Hematopoietic multipotent progenitor cell treated with erythropoietin and hydrocortisone succinate and interleukin-3 and kit ligand, for 6 days (in vitro differentiated cells): ENCODE measurements around the gene PGRMC2.
A peak's percentile ranks its signal among the peaks of the same experiment; 100 is the strongest.

Experiments used
- DNase-seq: peaks from one replicate; pipeline ENCODE4 v3.0.0-alpha.2; 2015

The PGRMC2 gene, protein sequence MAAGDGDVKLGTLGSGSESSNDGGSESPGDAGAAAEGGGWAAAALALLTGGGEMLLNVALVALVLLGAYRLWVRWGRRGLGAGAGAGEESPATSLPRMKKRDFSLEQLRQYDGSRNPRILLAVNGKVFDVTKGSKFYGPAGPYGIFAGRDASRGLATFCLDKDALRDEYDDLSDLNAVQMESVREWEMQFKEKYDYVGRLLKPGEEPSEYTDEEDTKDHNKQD

GRCh38 chr4:128287141-128287870 is at the start of gene PGRMC2:
TSS of gene PGRMC2 (minus strand) at chr4:128287813. CDS start at chr4:128287790, 23 bp downstream.
- DNase-seq = no peak

DNA sequence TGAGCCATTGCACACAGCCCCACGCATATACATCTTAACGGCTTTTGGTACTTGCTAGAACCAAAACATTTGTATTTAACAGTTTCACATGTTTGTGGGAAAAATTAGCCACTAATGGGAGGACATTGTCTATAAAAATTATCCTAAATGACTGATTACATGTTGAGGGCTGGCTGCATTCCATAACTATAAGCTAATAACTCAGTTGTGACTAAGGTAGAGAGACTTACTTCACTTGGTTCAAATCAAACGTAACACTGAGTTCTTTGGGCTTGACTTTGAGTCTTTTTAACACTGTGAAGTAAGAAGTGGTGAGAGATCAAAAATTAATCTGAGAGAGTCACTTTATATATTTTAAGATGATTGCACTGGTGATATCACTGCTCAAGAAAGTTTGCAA is 47.9 kb upstream of the PGRMC2 start:
- DNase-seq = no peak

GRCh38 chr4:128334256-128334655 is 46.6 kb upstream of the PGRMC2 start:
- DNase-seq = peak; percentile 89

DNA sequence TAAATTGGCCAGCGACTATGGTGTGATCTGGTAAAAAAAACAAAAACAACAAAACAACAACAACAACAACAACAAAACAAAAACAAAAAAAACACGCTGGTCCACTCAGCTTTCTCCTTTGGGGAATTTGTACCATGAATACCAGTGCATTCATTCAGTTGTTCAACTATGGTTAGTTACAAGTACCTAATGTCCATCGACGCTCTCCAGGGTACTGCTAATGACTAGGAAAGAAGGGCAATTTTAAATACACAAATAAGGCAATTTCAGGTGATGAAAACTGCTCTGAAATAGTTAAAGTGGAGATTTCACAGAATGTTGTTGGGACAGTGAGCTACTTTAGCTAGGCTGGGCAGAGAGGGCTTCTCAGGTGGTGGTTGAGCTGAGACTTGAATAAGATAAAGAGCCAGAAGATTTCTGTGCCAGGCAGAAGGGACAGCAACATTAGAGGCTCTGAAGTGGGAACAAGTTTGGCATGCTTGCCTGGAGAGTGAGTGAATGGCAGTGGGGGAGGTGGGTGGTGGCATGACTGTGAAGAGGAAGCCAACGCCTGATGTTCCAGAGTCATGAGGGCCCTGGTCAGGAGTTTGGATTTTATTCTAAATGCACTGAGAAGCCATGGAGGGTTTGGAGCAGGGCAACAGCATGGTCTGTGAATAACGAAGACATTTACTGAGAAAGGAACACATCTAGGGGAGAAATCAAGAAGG is 45.9 kb upstream of the PGRMC2 start:
- DNase-seq = peak; percentile 66

DNA sequence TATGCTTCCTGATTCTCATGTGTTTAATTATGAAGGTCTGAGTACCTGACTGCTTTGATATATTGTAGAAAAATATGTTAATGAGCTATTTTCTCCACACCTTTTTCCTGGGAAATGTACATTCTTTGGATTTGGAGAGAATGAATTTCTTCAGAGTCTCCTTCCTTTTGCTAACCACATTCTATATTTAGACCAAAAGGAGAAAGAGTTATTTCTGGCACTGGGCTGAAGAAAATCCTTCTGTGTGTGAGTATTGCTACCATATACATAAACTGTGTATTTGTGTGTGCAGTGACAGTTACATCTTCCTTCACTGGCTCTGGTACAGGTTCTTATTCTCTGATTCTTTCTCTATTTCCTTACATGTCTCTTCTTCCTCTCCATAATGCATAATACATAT is 44.5 kb upstream of the PGRMC2 start:
- DNase-seq = no peak

DNA sequence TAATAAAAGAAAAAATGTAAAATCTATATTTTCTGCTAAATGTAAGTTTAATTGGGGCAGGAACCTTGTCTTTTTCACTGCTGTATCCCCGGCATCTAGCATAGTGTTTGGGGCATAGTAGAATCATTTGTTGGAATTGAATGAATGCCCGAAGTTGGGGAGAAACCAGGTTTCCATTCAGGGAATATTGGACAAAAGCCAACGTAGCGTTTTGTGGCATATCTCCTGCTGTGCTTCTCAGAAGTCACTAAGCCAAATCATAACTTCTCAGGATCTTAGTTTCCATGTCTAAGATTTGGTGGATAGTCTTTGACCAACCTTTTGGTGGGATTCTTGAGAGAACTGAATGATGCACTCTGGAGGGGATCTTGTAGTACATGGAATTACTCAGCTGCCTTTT is 42.0 kb upstream of the PGRMC2 start:
- DNase-seq = no peak

DNA sequence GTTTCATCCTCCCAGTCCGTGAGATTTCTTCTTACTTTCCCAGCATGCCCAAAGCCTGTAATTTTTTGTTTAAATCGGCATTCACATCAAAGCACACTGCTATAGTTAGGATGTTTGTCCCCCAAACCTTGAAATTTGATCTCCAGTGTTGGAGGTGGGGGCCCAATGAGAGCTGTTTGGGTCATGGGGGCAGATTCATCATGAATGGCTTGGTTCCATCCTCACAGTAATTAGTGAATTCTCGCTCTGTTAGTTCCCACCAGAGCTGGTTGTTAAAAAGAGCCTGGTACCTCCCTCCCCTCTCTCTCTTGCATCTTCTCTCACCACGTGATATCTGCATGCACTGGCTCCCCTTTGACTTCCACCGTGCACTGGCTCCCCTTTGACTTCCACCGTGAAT is 40.5 kb upstream of the PGRMC2 start:
- DNase-seq = no peak

GRCh38 chr4:128323401-128323800 is 35.8 kb upstream of the PGRMC2 start:
- DNase-seq = no peak

- no peak for DNase-seq
These were observed 35.4 kb upstream of the PGRMC2 start for GRCh38 chr4:128322986-128323385.

GRCh38 chr4:128322311-128322710 is 34.7 kb upstream of the PGRMC2 start:
- DNase-seq = no peak

DNA sequence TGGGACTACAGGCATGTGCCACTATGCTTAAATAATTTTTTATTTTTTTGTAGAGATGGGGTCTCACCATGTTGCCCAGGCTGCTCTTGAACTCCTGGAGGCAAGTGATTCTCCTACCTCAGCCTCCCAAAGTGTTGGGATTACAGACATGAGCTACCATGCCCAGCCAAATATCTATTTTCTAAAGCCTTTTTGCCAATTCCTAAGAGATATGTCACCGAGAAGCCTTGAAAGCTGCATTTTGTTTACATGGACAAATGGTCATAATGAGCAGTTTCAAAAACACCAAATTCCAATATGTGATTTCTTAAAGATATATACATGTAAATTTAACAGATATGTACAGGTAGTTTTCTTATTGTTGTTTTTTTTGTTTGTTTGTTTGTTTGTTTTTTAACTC is 33.0 kb upstream of the PGRMC2 start:
- DNase-seq = no peak

DNA sequence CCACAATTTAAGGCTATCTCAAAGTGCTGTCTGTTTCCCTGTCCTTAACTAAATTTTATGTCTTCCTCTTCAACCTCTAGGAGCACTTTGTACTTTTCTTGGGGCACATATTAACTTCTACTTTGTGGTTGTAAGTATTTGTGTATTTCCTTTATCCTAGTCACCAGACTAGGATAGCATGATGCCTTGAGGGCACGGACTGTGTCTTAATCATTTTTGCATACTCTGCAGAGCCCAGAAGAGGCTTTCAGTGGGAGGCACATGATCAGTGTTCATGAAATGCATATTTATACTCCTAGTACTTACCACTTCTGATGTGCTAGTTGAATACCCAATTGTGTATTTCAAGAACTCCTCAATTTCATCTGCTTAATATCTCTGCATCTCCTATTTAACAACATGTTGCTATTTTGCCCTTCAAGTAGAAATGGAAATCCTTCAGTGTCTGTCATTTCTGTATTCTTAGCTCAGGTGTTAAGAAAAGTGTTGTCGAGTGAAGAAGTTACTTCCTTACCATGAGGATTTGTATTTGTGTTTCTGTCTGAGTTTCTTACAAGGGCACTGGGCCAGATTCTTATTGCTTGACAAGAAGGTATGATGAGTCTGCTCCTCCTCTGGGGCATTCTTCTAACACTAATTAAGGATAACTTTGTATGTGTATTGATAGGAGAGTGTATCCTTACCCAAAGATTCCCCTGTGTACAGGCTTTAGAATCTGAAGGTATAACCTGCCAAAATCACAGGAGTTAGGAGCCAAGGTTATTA is 28.3 kb upstream of the PGRMC2 start:
- no peak for DNase-seq

GRCh38 chr4:128311659-128312403 is 24.2 kb upstream of the PGRMC2 start:
- no peak for DNase-seq

GRCh38 chr4:128310266-128310697 is 22.7 kb upstream of the PGRMC2 start:
- peak; percentile 61 for DNase-seq

- no peak for DNase-seq
These were observed 22.0 kb upstream of the PGRMC2 start for GRCh38 chr4:128309585-128309984.

- DNase-seq = no peak
These were observed 21.4 kb upstream of the PGRMC2 start for GRCh38 chr4:128308986-128309385.

DNA sequence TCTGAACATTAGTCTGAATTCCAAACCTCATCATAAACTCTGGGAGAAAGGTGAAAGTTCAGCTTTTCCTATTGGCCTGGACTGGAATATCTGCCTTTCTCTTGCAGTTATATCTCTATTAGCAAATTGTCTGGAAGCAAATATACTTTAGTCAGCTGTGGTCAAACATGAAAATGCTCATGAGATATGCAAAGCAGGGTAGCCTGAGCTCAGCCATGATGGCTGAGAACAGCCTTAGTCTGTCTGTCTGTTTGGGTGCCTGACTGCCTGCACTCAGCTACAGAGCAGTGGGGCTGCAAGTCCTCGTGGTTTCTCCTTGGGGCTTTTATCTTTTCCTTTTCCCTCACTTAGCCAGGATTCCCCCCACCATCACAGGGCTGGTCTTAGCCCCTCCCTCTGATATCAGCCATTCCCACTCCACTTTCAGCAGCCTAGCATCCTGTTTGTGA is 19.5 kb upstream of the PGRMC2 start:
- DNase-seq = peak; percentile 56

- peak; percentile 90 for DNase-seq
These were observed 18.3 kb upstream of the PGRMC2 start for GRCh38 chr4:128305942-128306341.

DNA sequence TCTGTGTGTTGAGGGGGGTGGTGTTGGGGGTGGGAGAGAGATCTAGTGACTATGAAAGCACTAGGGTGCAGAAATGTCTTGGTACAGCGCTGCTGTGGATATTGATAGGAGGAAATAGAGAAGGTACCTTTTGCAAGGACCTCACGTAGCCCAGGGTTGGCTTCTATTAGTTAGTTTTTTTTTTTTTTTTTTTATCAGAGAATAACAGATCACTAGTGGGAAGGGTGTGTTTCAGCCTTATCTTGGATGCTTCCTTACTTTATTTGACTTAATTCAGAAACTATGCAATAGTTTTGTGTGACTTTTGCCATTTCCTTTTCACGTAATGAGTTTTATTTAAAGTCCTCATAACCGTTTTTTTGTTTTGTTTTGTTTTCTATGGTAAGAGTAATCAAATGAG is 16.4 kb upstream of the PGRMC2 start:
- DNase-seq = peak; percentile 94

GRCh38 chr4:128303405-128303785 is 15.8 kb upstream of the PGRMC2 start:
- DNase-seq = peak; percentile 29

- DNase-seq = peak; percentile 67
These were observed 14.4 kb upstream of the PGRMC2 start for GRCh38 chr4:128301979-128302378.

DNA sequence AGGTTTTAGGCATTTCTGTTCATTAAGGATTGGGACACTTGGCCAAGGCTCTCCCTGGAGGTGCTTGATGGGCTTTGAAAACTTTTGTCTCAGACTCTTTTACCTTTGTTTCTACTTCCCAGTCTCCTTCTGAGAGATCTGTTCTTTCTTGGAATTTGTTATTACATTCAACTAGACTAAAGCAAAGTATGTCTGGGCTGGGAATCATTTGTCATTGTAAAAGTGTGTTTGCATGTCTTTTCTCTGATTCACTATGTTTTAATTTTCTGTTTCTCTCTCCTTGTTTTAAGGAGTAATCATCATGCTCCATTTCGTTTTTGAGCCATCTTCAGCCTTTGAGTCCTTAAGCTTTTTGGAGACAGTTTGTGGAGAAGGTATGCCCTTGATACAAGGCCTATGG is 12.2 kb upstream of the PGRMC2 start:
- DNase-seq = no peak
